ENCODE data around the gene XKR8. TPM values are rescaled to one million over a fixed set of nuclear protein-coding genes. Genes with fewer than 3 reads are reported as not detected.

Gene XKR8
- total RNA-seq, 1 donor from 2014 or later, result 5.1 TPM

GRCh38 chr1:27967884-27968466 lies 8.2 kb downstream of the XKR8 start:
- no peak overlapping the region for H3K27ac Mint-ChIP-seq
- no peak overlapping the region for H3K4me3 Mint-ChIP-seq
- no peaks in the 10 kb centered on the region for H3K27me3 Mint-ChIP-seq
- intact Hi-C loops (cut with micrococcal nuclease), result no loop called here
- ATAC-seq (ENCODE audit: low read depth), result no peak
- H3K36me3 Mint-ChIP-seq (ENCODE audit: low read depth), result peaks cover 62% of the 10 kb centered on the region
- H3K9me3 Mint-ChIP-seq, result no peaks in the 10 kb centered on the region
- no peak for TF ChIP-seq CTCF (IDR thresholded peaks at IDR 0.05)
- ChIA-PET CTCF (interaction anchor here (1.2 kb wide), 1 partner anchor 111 kb away, joined by 3 read pairs; no protein-coding TSS in a partner anchor), POLR2A (interaction anchor here (0.7 kb wide), 1 partner anchor 62 kb away, joined by 3 read pairs; no protein-coding TSS in a partner anchor)
- no peak for DNase-seq
- peaks cover 6% of the 10 kb centered on the region for H3K4me1 Mint-ChIP-seq

DNA sequence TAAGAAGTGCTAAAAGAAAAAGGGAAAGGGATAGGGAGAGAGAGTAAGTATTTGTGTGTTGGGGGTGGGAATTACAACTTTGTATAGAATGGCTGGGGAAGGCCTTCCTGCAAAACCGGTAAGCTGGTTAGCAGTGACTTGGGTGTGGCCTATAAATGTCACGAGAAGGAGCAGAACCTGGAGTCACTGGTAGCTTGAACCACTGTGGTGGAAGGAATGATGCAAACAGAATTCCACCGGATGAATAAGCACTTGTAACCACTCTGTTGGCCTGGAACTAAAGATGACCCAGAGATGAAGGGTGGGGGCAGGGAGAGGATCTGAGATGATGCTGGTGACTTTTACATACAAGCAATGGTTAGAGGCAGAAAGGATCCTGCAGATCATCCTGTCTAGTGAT lies 8.9 kb downstream of the XKR8 start:
- ATAC-seq (ENCODE audit: low read depth) (no peak), DNase-seq (no peak)
- CTCF ChIA-PET, result interaction anchor here (1.2 kb wide), 1 partner anchor 111 kb away, joined by 3 read pairs; no protein-coding TSS in a partner anchor
- no peak for TF ChIP-seq CTCF (IDR thresholded peaks at IDR 0.05)
- Mint-ChIP-seq H3K27me3 (no peaks in the 10 kb centered on the region), H3K4me1 (peaks cover 6% of the 10 kb centered on the region), H3K27ac (no peak overlapping the region), H3K4me3 (no peak overlapping the region), H3K36me3 (ENCODE audit: low read depth) (peaks cover 62% of the 10 kb centered on the region), H3K9me3 (no peaks in the 10 kb centered on the region)
- intact Hi-C loops (cut with micrococcal nuclease), result no loop called here
- POLR2A ChIA-PET, result no interaction called here

DNA sequence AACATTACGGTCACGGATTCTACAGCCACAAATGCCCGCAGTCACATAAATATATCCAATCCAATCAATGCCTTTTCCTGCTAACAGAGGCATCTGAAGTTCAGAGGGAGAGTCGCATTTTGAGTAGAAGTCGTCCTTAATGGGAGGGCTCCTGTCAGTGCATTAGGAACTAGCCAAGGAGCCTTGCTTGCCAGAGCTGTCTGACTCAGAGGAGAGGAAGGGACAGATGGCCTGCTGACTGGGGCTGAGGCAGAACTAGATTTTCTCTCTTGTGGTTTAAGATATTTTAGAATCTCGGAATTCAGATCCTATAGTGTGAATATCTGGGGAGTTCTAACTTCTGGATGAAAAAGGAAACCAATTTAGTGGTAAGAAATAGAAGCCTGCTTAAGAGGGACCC lies 10.6 kb downstream of the XKR8 start:
- Mint-ChIP-seq H3K4me1 (peaks cover 6% of the 10 kb centered on the region), H3K36me3 (ENCODE audit: low read depth) (peaks cover 58% of the 10 kb centered on the region), H3K9me3 (no peaks in the 10 kb centered on the region), H3K27me3 (no peaks in the 10 kb centered on the region), H3K4me3 (no peak overlapping the region), H3K27ac (no peak overlapping the region)
- no peak for ATAC-seq (ENCODE audit: low read depth)
- intact Hi-C loops (cut with micrococcal nuclease), result no loop called here
- ChIA-PET CTCF (no interaction called here), POLR2A (no interaction called here)
- no peak for DNase-seq
- no peak for TF ChIP-seq CTCF (IDR thresholded peaks at IDR 0.05)

- ATAC-seq (ENCODE audit: low read depth) (no peak), DNase-seq (no peak)
- TF ChIP-seq CTCF (IDR thresholded peaks at IDR 0.05), result no peak
- intact Hi-C loops (cut with micrococcal nuclease), result no loop called here
- H3K4me3 Mint-ChIP-seq, result no peak overlapping the region
- ChIA-PET POLR2A (interaction anchor here (0.6 kb wide), 1 partner anchor 10 kb away, joined by 7 read pairs; no protein-coding TSS in a partner anchor), CTCF (interaction anchor here (0.7 to 0.9 kb wide), 2 partner anchors 33 to 114 kb away, joined by 3 read pairs; no protein-coding TSS in a partner anchor)
- H3K27ac Mint-ChIP-seq, result no peak overlapping the region
- H3K9me3 Mint-ChIP-seq, result no peaks in the 10 kb centered on the region
- no peaks in the 10 kb centered on the region for H3K27me3 Mint-ChIP-seq
- peaks cover 57% of the 10 kb centered on the region for H3K36me3 Mint-ChIP-seq (ENCODE audit: low read depth)
- peaks cover 6% of the 10 kb centered on the region for H3K4me1 Mint-ChIP-seq
These were observed 11.9 kb downstream of the XKR8 start for GRCh38 chr1:27971674-27972073.

GRCh38 chr1:27972141-27972540 lies 12.4 kb downstream of the XKR8 start:
- DNase-seq (no peak), ATAC-seq (ENCODE audit: low read depth) (no peak)
- intact Hi-C loops (cut with micrococcal nuclease), result no loop called here
- POLR2A ChIA-PET, result interaction anchor here (0.6 kb wide), 1 partner anchor 10 kb away, joined by 7 read pairs; no protein-coding TSS in a partner anchor
- Mint-ChIP-seq H3K27me3 (no peaks in the 10 kb centered on the region), H3K4me3 (no peak overlapping the region), H3K9me3 (no peaks in the 10 kb centered on the region), H3K36me3 (ENCODE audit: low read depth) (peaks cover 56% of the 10 kb centered on the region), H3K4me1 (peaks cover 6% of the 10 kb centered on the region), H3K27ac (no peak overlapping the region)
- CTCF ChIA-PET, result interaction anchor here (0.7 to 0.9 kb wide), 3 partner anchors 33 to 926 kb away, joined by 3 read pairs; no protein-coding TSS in a partner anchor
- TF ChIP-seq CTCF (IDR thresholded peaks at IDR 0.05), result no peak

Measured in activated B cell treated with CpG ODN at 0.5 μM for 24 hours (primary cell).